B cell (primary cell): ENCODE results near the gene TATDN3.

Source experiments
- EZH2 ChIP-seq: IDR thresholded peaks from 2 replicates; pipeline ENCODE4 v1.6.1; 2012; ENCODE audit warnings: borderline replicate concordance, low read depth, mild to moderate bottlenecking, moderate library complexity, low read length; ENCODE audit not compliant: insufficient read depth, poor library complexity, severe bottlenecking
- TF ChIP-seq, protein P1 (sequence below): fragments of 200-600 bp; IDR thresholded peaks from one replicate; pipeline ENCODE4 v1.8.0; 2022; ENCODE audit warnings: antibody characterized with exemption, mild to moderate bottlenecking

DNA sequence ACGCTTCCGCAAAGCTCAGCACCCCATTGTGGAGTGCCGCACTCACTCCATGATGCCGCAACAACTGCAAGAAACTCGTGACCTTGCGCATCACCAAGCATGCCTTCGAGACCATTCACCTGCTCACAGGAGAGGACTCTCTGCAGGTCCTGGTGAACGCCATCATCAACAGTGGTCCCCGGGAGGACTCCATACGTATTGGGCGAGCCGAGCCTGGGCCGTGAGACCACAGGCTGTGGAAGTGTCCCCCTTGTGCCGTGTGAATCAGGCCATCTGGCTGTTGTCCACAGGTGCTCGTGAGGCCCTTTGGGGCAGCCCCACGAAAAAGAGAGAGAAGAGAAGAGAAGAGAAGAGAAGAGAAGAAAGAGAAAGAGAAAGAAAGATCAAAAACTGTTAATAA, 32.5 kb downstream of the TATDN3 start:
- no peak for TF ChIP-seq EZH2
- TF ChIP-seq, protein P1, sequence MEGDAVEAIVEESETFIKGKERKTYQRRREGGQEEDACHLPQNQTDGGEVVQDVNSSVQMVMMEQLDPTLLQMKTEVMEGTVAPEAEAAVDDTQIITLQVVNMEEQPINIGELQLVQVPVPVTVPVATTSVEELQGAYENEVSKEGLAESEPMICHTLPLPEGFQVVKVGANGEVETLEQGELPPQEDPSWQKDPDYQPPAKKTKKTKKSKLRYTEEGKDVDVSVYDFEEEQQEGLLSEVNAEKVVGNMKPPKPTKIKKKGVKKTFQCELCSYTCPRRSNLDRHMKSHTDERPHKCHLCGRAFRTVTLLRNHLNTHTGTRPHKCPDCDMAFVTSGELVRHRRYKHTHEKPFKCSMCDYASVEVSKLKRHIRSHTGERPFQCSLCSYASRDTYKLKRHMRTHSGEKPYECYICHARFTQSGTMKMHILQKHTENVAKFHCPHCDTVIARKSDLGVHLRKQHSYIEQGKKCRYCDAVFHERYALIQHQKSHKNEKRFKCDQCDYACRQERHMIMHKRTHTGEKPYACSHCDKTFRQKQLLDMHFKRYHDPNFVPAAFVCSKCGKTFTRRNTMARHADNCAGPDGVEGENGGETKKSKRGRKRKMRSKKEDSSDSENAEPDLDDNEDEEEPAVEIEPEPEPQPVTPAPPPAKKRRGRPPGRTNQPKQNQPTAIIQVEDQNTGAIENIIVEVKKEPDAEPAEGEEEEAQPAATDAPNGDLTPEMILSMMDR: no peak
